HEK293 (cell line): Measurements from ENCODE around the gene ADRA1B.

Source experiments
- GLI4 ChIP-seq: fragments of 450-650 bp; formaldehyde crosslinking; IDR thresholded peaks from 2 replicates; pipeline ENCODE4 v1.5.1; 2016; ENCODE audit warnings: missing biosample characterization, missing genetic modification characterization
- MZF1 ChIP-seq: fragments of 450-650 bp; formaldehyde crosslinking; IDR thresholded peaks from 2 replicates; pipeline ENCODE4 v1.5.1; 2017; ENCODE audit warnings: missing biosample characterization, missing genetic modification characterization, borderline replicate concordance
- PATZ1 ChIP-seq: fragments of 450-650 bp; formaldehyde crosslinking; IDR thresholded peaks from 2 replicates; pipeline ENCODE4 v1.5.1; 2016; ENCODE audit warnings: missing biosample characterization, missing genetic modification characterization
- PRDM10 ChIP-seq: fragments of 450-650 bp; formaldehyde crosslinking; IDR thresholded peaks from 2 replicates; pipeline ENCODE4 v1.5.1; 2016; ENCODE audit warnings: missing biosample characterization, missing genetic modification characterization
- SP3 ChIP-seq: fragments of 450-650 bp; formaldehyde crosslinking; IDR thresholded peaks from 2 replicates; pipeline ENCODE4 v1.5.1; 2016; ENCODE audit warnings: missing biosample characterization, missing genetic modification characterization
- TRIM28 ChIP-seq: IDR thresholded peaks from 2 replicates; pipeline ENCODE4 v1.6.1; 2011; ENCODE audit warnings: low read length, control low read depth, borderline replicate concordance
- WT1 ChIP-seq: fragments of 450-650 bp; formaldehyde crosslinking; IDR thresholded peaks from 2 replicates; pipeline ENCODE4 v1.5.1; 2016; ENCODE audit warnings: missing biosample characterization, missing genetic modification characterization
- YY2 ChIP-seq: fragments of 450-650 bp; formaldehyde crosslinking; IDR thresholded peaks from 2 replicates; pipeline ENCODE4 v1.5.1; 2016; ENCODE audit warnings: missing biosample characterization, missing genetic modification characterization
- ZBTB11 ChIP-seq: fragments of 450-650 bp; formaldehyde crosslinking; conservative IDR thresholded peaks from 2 replicates; pipeline ENCODE4 v1.5.1; 2016; ENCODE audit warnings: low read depth, missing biosample characterization, missing genetic modification characterization
- ZBTB21 ChIP-seq: fragments of 450-650 bp; formaldehyde crosslinking; IDR thresholded peaks from 2 replicates; pipeline ENCODE4 v1.5.1; 2017; ENCODE audit warnings: missing biosample characterization, missing genetic modification characterization
- ZBTB44 ChIP-seq: fragments of 450-650 bp; IDR thresholded peaks from 2 replicates; pipeline ENCODE4 v1.5.1; 2018; ENCODE audit warnings: missing biosample characterization, mild to moderate bottlenecking, missing genetic modification characterization
- ZFP41 ChIP-seq: fragments of 450-650 bp; formaldehyde crosslinking; IDR thresholded peaks from 2 replicates; pipeline ENCODE4 v1.5.1; 2016; ENCODE audit warnings: missing biosample characterization, missing genetic modification characterization, borderline replicate concordance
- ZNF155 ChIP-seq: fragments of 450-650 bp; formaldehyde crosslinking; IDR thresholded peaks from 2 replicates; pipeline ENCODE4 v1.5.1; 2016; ENCODE audit warnings: missing biosample characterization, missing genetic modification characterization
- ZNF19 ChIP-seq: fragments of 450-650 bp; formaldehyde crosslinking; IDR thresholded peaks from 2 replicates; pipeline ENCODE4; 2016; ENCODE audit warnings: missing biosample characterization, missing genetic modification characterization, low read depth
- ZNF324 ChIP-seq: fragments of 450-650 bp; formaldehyde crosslinking; IDR thresholded peaks from 2 replicates; pipeline ENCODE4 v1.5.1; 2016; ENCODE audit warnings: missing biosample characterization, missing genetic modification characterization
- ZNF488 ChIP-seq: fragments of 450-650 bp; formaldehyde crosslinking; IDR thresholded peaks from 2 replicates; pipeline ENCODE4 v1.5.1; 2016; ENCODE audit warnings: missing biosample characterization, missing genetic modification characterization
- ZNF529 ChIP-seq: fragments of 450-650 bp; formaldehyde crosslinking; IDR thresholded peaks from 2 replicates; pipeline ENCODE4 v1.5.1; 2017; ENCODE audit warnings: missing genetic modification characterization, missing biosample characterization; ENCODE audit not compliant: insufficient replicate concordance
- ZNF560 ChIP-seq: fragments of 450-650 bp; formaldehyde crosslinking; IDR thresholded peaks from 2 replicates; pipeline ENCODE4 v1.5.1; 2017; ENCODE audit warnings: missing biosample characterization, missing genetic modification characterization, borderline replicate concordance
- ZNF624 ChIP-seq: fragments of 450-650 bp; formaldehyde crosslinking; IDR thresholded peaks from 2 replicates; pipeline ENCODE4 v1.5.1; 2017; ENCODE audit warnings: missing biosample characterization, missing genetic modification characterization
- ZNF639 ChIP-seq: fragments of 450-650 bp; formaldehyde crosslinking; IDR thresholded peaks from 2 replicates; pipeline ENCODE4 v1.5.1; 2016; ENCODE audit warnings: missing biosample characterization, missing genetic modification characterization
- ZNF658 ChIP-seq: fragments of 450-650 bp; formaldehyde crosslinking; IDR thresholded peaks from 2 replicates; pipeline ENCODE4; 2016; ENCODE audit warnings: missing biosample characterization, missing genetic modification characterization
- ZNF747 ChIP-seq: fragments of 450-650 bp; formaldehyde crosslinking; IDR thresholded peaks from 2 replicates; pipeline ENCODE4 v1.5.1; 2016; ENCODE audit warnings: missing biosample characterization, missing genetic modification characterization
- ZNF776 ChIP-seq: fragments of 450-650 bp; formaldehyde crosslinking; IDR thresholded peaks from 2 replicates; pipeline ENCODE4 v1.5.0; 2017; ENCODE audit warnings: missing biosample characterization, missing genetic modification characterization, borderline replicate concordance
- ZNF830 ChIP-seq: fragments of 450-650 bp; IDR thresholded peaks from 2 replicates; pipeline ENCODE4 v1.5.0; 2018; ENCODE audit warnings: missing biosample characterization, missing genetic modification characterization, low read depth, mild to moderate bottlenecking, moderate library complexity

ADRA1B gene

GRCh38 chr5:159987031-159987674 is 70.9 kb downstream of the ADRA1B start (continued):
- TF ChIP-seq PATZ1: no peak; the same call in 1 of the 2 replicates
- no peak for TF ChIP-seq ZNF529 (tag by site-specific recombination)
- no peak for TF ChIP-seq YY2 (tag by site-specific recombination)
- no peak for TF ChIP-seq ZNF560
- no peak for TF ChIP-seq ZNF639 (tag by site-specific recombination)
- 0 out of 2 replicates have a peak, but pooled peaks have one; percentile 27 for TF ChIP-seq SP3
- no peak for TF ChIP-seq ZNF488 (tag by site-specific recombination)
- no peak for TF ChIP-seq ZBTB21
- TF ChIP-seq WT1: no peak
- no peak for TF ChIP-seq ZBTB44 (tag by site-specific recombination)
- no peak for TF ChIP-seq ZNF155
- no peak; the same call in 1 of the 2 replicates for TF ChIP-seq PRDM10 (tag by site-specific recombination)
- TF ChIP-seq ZNF776: no peak
- TF ChIP-seq TRIM28: no peak
- TF ChIP-seq ZBTB11 (tag by site-specific recombination): no peak
- no peak for TF ChIP-seq MZF1
- no peak for TF ChIP-seq GLI4
- TF ChIP-seq ZFP41 (tag by site-specific recombination): no peak
- TF ChIP-seq ZNF19 (tag by site-specific recombination): no peak
- TF ChIP-seq ZNF830: no peak
- TF ChIP-seq ZNF658 (tag by site-specific recombination): no peak
- TF ChIP-seq ZNF747: no peak
- TF ChIP-seq ZNF324 (tag by site-specific recombination): no peak
- no peak for TF ChIP-seq ZNF624
